Measurements from ENCODE around the gene FAM107B. TPM values are rescaled to one million over a fixed set of nuclear protein-coding genes. Genes with fewer than 3 reads are reported as not detected.

The FAM107B gene
- total and polyA plus RNA-seq, 2 of the 13 experiments (the other 11 are each of a cell fraction or from before 2014, with no cell fraction given), result 15.7 to 24.8 TPM

DNA sequence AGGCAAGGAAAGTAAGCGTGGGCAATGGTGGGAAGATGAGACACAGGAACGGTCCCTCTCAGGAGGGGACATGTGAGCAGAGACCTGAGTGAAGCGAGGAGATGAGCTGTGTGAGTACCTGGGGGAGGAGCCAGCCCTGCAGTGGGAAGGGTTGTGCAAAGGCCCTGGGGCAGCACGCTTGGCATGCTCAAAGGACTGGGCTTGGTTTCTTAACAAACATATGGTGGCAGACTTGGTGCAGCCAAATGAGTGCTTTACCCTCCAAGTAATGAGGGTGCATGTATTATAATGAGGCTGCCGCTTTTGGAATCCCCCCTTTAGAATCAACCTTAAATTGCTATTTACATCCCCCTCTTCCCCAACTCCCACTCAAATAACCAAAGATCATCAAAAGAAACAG lies 291.3 kb downstream of the FAM107B start:
- no peak for ATAC-seq
- ChIA-PET POLR2A (no interaction called here), CTCF (ENCODE audit: low intra/inter-chr PET ratio, low total read pairs) (no interaction called here)
- no peak overlapping the region for H3K4me3 ChIP-seq (replicated peaks in 1 of 3; ENCODE audit: insufficient read depth in 1 of 3, low read depth in 2 of 3, low read length in 3 of 3)
- in situ Hi-C loops (cut with HindIII; ENCODE audit: extremely low pct_ligation_motif_present, low pct_unique_long_range_greater_than_20kb), result no loop called here
- no peaks in the 10 kb centered on the region for H3K4me1 ChIP-seq (ENCODE audit: insufficient read depth, low read length)
- H4K20me1 ChIP-seq (ENCODE audit: insufficient read depth, low read length), result no peaks in the 10 kb centered on the region
- intact Hi-C loops (cut with micrococcal nuclease; ENCODE audit: unreplicated experiment), result no loop called here
- no peaks in the 10 kb centered on the region for H3K79me2 ChIP-seq (ENCODE audit: insufficient read depth, low read length)
- no peak for FAIRE-seq
- no peak overlapping the region for H3K4me2 ChIP-seq (ENCODE audit: low read depth, low read length)
- no peak overlapping the region for H2AFZ ChIP-seq (ENCODE audit: low read length)
- H3K27ac ChIP-seq (ENCODE audit: extremely low read length, insufficient read depth, low read length), result no peak overlapping the region
- no TSS peak for BruUV-seq (replicated peaks)
- H3K9me3 ChIP-seq (ENCODE audit: low read length), result no peaks in the 10 kb centered on the region
- no peak overlapping the region for H3K9ac ChIP-seq (ENCODE audit: insufficient read depth, low read depth, low read length)
- WGBS (ENCODE audit: low lambda C conversion rate), result 56% methylated on average over 5 of the region's 5 CpGs
- peaks cover 0 to 16% of the 10 kb centered on the region in 2 experiments; a peak in 3 of 5 replicates for H3K27me3 ChIP-seq (ENCODE audit: control insufficient read depth in 1 of 2, insufficient read depth in 2 of 2, low read length in 2 of 2)
- DNase-seq (ENCODE audit: low spot score), result no peak
- no peaks in the 10 kb centered on the region for H3K36me3 ChIP-seq (replicated peaks in 1 of 2; ENCODE audit: control insufficient read depth in 1 of 2, insufficient read depth in 2 of 2, low read length in 2 of 2)
- TF ChIP-seq SSRP1 (CRISPR knock-in tag; IDR thresholded peaks at IDR 0.05) (no peak), SAFB2 (CRISPR knock-in tag; IDR thresholded peaks at IDR 0.05; ENCODE audit: borderline replicate concordance, low read depth) (no peak), ZNF816 (CRISPR knock-in tag; IDR thresholded peaks at IDR 0.05; ENCODE audit: borderline replicate concordance) (no peak), CEBPG (CRISPR knock-in tag; IDR thresholded peaks at IDR 0.05) (no peak), PRDM10 (CRISPR knock-in tag; IDR thresholded peaks at IDR 0.05; ENCODE audit: low read depth) (no peak), TFE3 (CRISPR knock-in tag; IDR thresholded peaks at IDR 0.05) (no peak), ZNF792 (CRISPR knock-in tag; IDR thresholded peaks at IDR 0.05) (no peak), MXI1 (IDR thresholded peaks at IDR 0.05; ENCODE audit: borderline replicate concordance, low read depth, low read length) (no peak), ZNF407 (CRISPR knock-in tag; IDR thresholded peaks at IDR 0.05; ENCODE audit: not compliant biosample characterization) (no peak), ZNF569 (CRISPR knock-in tag; IDR thresholded peaks at IDR 0.05; ENCODE audit: borderline replicate concordance) (no peak), GABPB1 (CRISPR knock-in tag; IDR thresholded peaks at IDR 0.05) (no peak), ARID2 (CRISPR knock-in tag; IDR thresholded peaks at IDR 0.05; ENCODE audit: borderline replicate concordance) (no peak)
